Head of caudate nucleus (tissue), 42 donors: ENCODE measurements around the gene CCL14.
"Not testable (repeated sequence)": the region's sequence is repeated elsewhere in the genome, so short reads cannot be mapped to it uniquely, and the experiment has no call there.

Experiments
- DNase-seq, 42 donors: peaks; one replicate each; pipeline versions ENCODE4 v3.0.0 to v3.0.0-alpha.2; 2020 to 2021; ENCODE audit warnings: mixed read lengths in 7 of 42
- intact Hi-C: fragments of 100-400 bp; cut with DNase I; formaldehyde crosslinking; loops from one replicate; pipeline ENCODE4 v1.15.0; 2022

CCL14 gene

GRCh38 chr17:35986643-35987042 is at the start of gene CCL14:
Gene CCL14 (minus strand): TSS chr17:35986729. CDS start chr17:35986649, 80 bp downstream.
- intact Hi-C loops: no loop called here

GRCh38 chr17:36036235-36036634 is 49.7 kb upstream of the CCL14 start:
- intact Hi-C loops: loop anchor here (10.0 kb wide), 1 partner anchor 61 kb away; no protein-coding TSS in a partner anchor
- no peak for DNase-seq

More at GRCh38 chr17:35986643-35987042, at the start of gene CCL14:
- no peak for DNase-seq

GRCh38 chr17:36034127-36034526 is 47.6 kb upstream of the CCL14 start:
- intact Hi-C loops: loop anchor here (10.0 kb wide), 1 partner anchor 59 kb away; no protein-coding TSS in a partner anchor
- no peak for DNase-seq

- no peak for DNase-seq
- intact Hi-C loops: loop anchor here (10.0 kb wide), 1 partner anchor 56 kb away; no protein-coding TSS in a partner anchor
Measured at GRCh38 chr17:36030956-36031355, 44.4 kb upstream of the CCL14 start.

- no peak for DNase-seq
- intact Hi-C loops: no loop called here
Measured at GRCh38 chr17:36027761-36028160, 41.2 kb upstream of the CCL14 start.

DNA sequence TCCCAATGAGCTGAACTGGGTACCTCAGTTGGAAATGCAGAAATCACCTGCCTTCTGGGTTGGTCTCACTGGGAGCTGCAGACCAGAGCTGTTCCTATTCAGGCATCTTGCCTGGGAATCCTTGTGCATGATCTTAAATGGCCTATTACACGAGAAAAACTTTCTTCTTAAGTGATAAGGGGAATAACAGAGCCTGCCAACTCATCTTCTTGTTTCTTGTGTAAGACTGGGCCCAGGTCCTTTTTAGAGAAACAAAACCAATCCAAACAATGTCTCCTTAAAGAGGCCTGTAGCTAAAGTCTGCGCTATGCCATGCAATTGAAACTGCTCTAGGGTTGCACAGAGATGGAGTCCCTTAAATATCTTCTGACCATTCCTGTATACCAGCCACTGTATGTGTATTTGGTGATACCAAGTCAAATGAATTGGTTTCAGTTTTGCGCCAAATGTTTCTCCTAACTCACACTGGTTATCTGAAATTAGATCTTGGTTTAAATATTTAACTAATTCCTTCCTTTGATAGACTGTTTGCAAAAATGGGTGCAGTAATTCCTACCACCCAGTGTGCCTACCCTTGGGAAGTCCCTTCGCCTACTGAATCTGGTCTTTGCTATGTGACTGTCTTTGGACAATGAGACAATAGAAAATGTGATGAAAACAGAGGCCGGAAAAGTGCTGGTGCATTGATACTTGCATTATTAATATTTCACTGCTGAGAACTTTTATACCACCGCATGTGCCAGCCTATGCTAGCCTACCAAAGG is 37.8 kb upstream of the CCL14 start:
- DNase-seq: no peak
- intact Hi-C loops: no loop called here

DNA sequence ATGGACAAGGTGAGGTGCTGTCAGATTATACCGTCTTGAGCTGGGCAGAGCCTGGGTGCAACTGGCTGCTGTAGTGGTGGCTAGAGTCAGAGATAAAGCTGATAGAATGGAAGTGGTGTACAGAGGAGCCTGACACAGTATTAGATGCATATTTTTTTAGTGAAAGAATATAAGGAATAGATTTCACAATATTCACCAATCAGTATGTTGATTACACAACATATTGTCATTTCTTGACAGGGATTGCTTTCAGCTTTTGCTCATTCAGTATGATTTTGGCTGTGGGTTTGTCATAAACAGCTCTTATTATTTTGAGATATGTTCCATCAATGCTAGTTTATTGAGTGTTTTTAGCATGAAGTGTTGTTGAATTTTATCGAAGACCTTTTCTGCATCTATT is 32.9 kb upstream of the CCL14 start:
- intact Hi-C loops: no loop called here

DNA sequence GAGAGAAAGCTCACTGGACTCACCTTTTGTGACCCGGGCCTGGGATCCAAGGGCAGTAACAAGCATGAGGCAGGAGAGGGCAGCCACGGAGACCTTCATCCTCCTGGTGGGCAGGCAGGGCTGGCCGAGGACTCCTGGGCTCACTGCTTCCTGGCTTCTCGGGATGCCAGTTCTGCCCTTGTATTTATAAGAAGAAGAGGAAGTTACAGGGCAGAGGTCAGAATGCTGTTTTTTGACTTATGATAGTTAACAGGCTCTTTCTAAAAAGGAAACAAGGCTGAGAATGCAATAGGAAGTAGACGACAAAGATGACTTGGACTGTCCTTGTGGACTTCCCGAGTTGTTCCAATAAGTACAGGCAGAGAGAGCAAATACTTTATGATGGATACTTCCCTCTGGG is 31.3 kb upstream of the CCL14 start, which contains the start of gene CCL23:
Gene CCL23, minus strand, starts transcription at position 174 of the 400 bp plus-strand sequence. Its CDS starts 75 bp downstream, at position 99.
- intact Hi-C loops: no loop called here
- no peak for DNase-seq

More for the DNA sequence above, 32.9 kb upstream of the CCL14 start:
- DNase-seq: no peak

DNA sequence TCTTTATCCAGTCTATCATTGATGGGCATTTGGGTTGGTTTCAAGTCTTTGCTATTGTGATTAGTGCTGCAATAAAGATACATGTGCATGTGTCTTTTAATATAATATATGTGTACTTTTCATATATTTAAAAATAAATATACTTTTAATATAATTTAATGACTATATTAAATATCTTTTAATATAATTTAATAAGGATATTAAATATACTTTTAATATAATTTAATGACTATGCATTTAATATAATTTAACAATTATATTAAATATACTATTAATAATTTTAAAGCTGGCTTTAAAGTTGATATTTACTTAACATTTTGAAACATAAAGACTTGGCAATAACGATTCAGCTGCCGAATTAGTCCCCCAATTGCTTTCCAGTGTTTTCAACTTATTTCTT is 30.0 kb upstream of the CCL14 start:
- intact Hi-C loops: no loop called here
- no peak for DNase-seq

- intact Hi-C loops, DNase-seq: not testable (repeated sequence)
Measured at GRCh38 chr17:36015895-36016294, 29.4 kb upstream of the CCL14 start.

DNA sequence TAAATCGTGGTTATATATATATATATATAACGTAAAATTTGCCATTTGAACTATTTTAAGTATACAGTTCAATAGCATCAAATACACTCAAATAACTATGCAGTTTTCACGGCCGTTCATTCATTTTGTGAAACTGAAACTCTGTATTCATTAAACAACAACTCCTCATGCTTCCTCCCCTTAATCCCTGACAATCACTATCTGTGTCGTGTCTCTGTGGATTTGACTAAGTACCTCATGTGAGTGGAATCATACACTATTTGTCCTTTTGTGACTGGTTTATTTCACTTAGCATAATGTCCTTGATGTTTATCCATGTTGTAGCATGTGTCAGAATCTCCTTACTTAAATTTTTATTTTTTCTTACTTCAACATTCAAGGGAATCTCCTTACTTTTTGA is 28.4 kb upstream of the CCL14 start:
- intact Hi-C loops: no loop called here

DNA sequence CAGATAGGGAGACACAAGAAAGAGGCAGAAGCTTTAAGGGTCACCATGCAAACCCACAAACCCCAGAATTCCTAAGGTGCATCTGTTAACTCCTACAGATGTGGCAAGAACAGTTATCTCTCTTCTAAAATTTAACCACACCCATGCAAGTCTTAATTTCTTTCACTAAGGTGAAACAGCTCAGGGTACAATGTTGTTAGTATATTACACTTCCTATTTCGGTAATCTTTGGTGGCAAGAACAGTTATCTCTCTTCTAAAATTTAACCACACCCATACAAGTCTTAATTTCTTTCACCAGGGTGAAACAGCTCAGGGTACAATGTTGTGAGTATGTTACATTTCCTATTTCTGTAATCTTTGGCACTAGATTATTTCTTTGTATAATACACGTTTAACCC is 24.7 kb upstream of the CCL14 start:
- intact Hi-C loops: no loop called here
- no peak for DNase-seq

More for the DNA sequence above, 28.4 kb upstream of the CCL14 start:
- DNase-seq: no peak

DNA sequence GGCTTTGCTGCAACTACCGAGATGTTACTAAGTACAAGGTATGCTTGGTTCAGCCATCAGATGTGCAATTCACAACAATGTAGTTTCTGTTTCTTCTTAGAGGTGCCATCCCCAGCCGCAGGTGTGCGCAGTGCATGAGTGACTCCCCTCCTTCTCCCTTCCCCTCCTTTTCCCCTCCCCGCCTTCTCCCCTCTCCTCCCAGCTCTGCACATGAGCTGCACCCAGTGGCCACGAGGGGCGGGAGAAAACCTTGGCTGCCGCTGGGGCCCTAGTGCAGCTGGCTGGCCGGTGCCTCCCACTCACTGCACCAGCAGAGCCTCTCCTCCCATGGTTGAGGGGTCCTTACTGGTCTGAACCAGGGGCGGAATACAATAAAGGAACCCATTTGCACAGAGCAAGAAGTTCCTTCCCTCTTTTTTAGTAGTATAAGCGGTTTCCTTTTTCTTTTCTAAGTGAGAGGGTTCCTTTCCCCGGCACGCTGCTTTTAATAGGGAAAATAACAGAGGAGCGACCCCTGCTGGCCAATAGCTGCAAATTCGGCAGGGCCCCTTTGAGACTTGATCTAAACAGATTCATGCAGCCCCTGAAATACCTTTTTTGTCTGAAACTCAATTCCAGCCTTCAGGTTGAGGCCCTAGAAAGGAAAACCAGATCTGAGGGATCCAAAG is 22.6 kb upstream of the CCL14 start:
- DNase-seq: no peak
- intact Hi-C loops: no loop called here

DNA sequence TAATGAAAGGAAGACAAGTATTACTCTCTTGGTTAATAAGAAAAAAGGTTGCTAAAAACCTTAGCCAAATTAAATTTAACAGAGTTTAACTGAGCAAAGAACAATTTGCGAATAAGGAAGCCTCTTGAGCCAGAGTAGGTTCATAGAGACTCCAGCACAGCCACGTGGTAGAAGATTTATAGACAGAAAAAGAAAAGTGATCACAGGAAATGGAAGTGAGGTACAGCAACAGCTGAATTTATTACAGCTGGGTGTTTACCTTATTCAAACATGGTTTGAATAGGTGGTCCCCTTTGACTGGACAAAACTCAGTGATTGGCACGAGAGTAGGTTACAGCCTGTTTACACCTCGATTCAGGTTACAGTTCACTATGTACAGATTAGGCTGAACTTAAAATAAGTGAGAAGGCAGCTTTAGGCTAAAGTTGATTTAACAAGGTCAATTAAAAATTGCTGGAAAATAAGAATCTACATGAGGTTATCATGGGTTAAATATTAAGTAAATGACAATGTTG is 18.1 kb upstream of the CCL14 start:
- DNase-seq: no peak
- intact Hi-C loops: no loop called here

DNA sequence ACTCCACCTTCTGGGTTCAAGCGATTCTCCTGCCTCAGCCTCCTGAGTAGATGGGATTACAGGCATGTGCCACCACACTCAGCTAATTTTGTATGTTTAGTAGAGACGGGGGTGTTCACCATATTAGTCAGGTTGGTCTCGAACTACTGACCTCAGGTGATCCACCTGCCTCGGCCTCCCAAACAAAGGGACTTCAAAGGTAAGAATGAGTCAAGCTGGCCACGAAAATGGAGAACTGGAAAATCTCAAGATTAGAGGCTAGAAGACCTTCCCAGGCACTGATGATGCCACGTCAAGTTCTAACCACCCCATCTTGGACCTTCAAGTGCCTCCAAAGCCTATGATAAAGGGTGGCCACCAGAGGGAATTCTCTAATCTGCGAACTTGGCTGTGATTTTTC is 16.1 kb upstream of the CCL14 start:
- intact Hi-C loops: no loop called here
- DNase-seq: no peak

- intact Hi-C loops: no loop called here
- DNase-seq: no peak
Measured at GRCh38 chr17:36001862-36002603, 15.5 kb upstream of the CCL14 start.

GRCh38 chr17:36001110-36001771 is 14.7 kb upstream of the CCL14 start, which contains the start of gene CCL15:
Gene CCL15 (minus strand): TSS chr17:36001553. CDS start chr17:36001492, 61 bp downstream.
- no peak for DNase-seq

GRCh38 chr17:36000732-36001109 is 14.2 kb upstream of the CCL14 start:
- no peak for DNase-seq
- intact Hi-C loops: no loop called here

More at GRCh38 chr17:36001110-36001771, 14.7 kb upstream of the CCL14 start, which contains the start of gene CCL15:
- intact Hi-C loops: no loop called here

GRCh38 chr17:35998756-35999155 is 12.2 kb upstream of the CCL14 start:
- DNase-seq: peak in 12 of 42 donors; percentile 2 to 50 (median 16)
- intact Hi-C loops: no loop called here
